Measurements from ENCODE around the gene OR11A1.

OR11A1 gene

GRCh38 chr6:29456971-29457370, at the start of gene OR11A1, which contains the start of gene OR2H1:
OR11A1 (minus strand) TSS chr6:29457071; CDS start chr6:29427641, 29,430 bp downstream.
OR2H1 (plus strand) TSS chr6:29457155; CDS start chr6:29461770, 4,615 bp downstream.
- no peak for DNase-seq (ENCODE audit: low spot score)

GRCh38 chr6:29506446-29507067, 49.7 kb upstream of the OR11A1 start:
- no peak for DNase-seq (ENCODE audit: low spot score)

GRCh38 chr6:29505808-29506207, 48.9 kb upstream of the OR11A1 start:
- DNase-seq (ENCODE audit: low spot score) = no peak

GRCh38 chr6:29504961-29505360, 48.1 kb upstream of the OR11A1 start:
- no peak for DNase-seq (ENCODE audit: low spot score)

- DNase-seq (ENCODE audit: low spot score) = no peak
Observed at GRCh38 chr6:29502597-29502996, 45.7 kb upstream of the OR11A1 start.

GRCh38 chr6:29502181-29502580, 45.3 kb upstream of the OR11A1 start:
- no peak for DNase-seq (ENCODE audit: low spot score)

GRCh38 chr6:29501106-29501505, 44.2 kb upstream of the OR11A1 start:
- DNase-seq (ENCODE audit: low spot score) = no peak

GRCh38 chr6:29500594-29500993, 43.7 kb upstream of the OR11A1 start:
- DNase-seq (ENCODE audit: low spot score) = no peak

GRCh38 chr6:29499704-29500103, 42.8 kb upstream of the OR11A1 start:
- no peak for DNase-seq (ENCODE audit: low spot score)

GRCh38 chr6:29496961-29497360, 40.1 kb upstream of the OR11A1 start:
- DNase-seq (ENCODE audit: low spot score) = no peak

GRCh38 chr6:29495571-29495970, 38.7 kb upstream of the OR11A1 start:
- no peak for DNase-seq (ENCODE audit: low spot score)

- DNase-seq (ENCODE audit: low spot score) = no peak
Observed at GRCh38 chr6:29494131-29494530, 37.3 kb upstream of the OR11A1 start.

- no peak for DNase-seq (ENCODE audit: low spot score)
Observed at GRCh38 chr6:29493261-29493660, 36.4 kb upstream of the OR11A1 start.

GRCh38 chr6:29491574-29491973, 34.7 kb upstream of the OR11A1 start:
- DNase-seq (ENCODE audit: low spot score) = no peak

GRCh38 chr6:29490552-29490951, 33.7 kb upstream of the OR11A1 start:
- no peak for DNase-seq (ENCODE audit: low spot score)

- no peak for DNase-seq (ENCODE audit: low spot score)
Observed at GRCh38 chr6:29490055-29490454, 33.2 kb upstream of the OR11A1 start.

- DNase-seq (ENCODE audit: low spot score) = no peak
Observed at GRCh38 chr6:29489286-29489685, 32.4 kb upstream of the OR11A1 start.

- no peak for DNase-seq (ENCODE audit: low spot score)
Observed at GRCh38 chr6:29488874-29489273, 32.0 kb upstream of the OR11A1 start.

GRCh38 chr6:29487660-29488059, 30.8 kb upstream of the OR11A1 start, which contains the start of gene MAS1L:
MAS1L (minus strand) TSS chr6:29487956; CDS start chr6:29487902, 54 bp downstream.
- DNase-seq (ENCODE audit: low spot score) = no peak

GRCh38 chr6:29487131-29487530, 30.3 kb upstream of the OR11A1 start:
- no peak for DNase-seq (ENCODE audit: low spot score)

- DNase-seq (ENCODE audit: low spot score) = no peak
Observed at GRCh38 chr6:29486577-29486976, 29.7 kb upstream of the OR11A1 start.

- no peak for DNase-seq (ENCODE audit: low spot score)
Observed at GRCh38 chr6:29483735-29484134, 26.9 kb upstream of the OR11A1 start.

- no peak for DNase-seq (ENCODE audit: low spot score)
Observed at GRCh38 chr6:29483186-29483585, 26.3 kb upstream of the OR11A1 start.

GRCh38 chr6:29479560-29479959, 22.7 kb upstream of the OR11A1 start:
- DNase-seq (ENCODE audit: low spot score) = no peak

Measured in putamen (tissue), 1 donor.